Activated naive CD4-positive, alpha-beta T cell treated with anti-CD3 and anti-CD28 coated beads, Interleukin-2, amount 50 U/mL, for 24 hours (primary cell): ENCODE results near the gene PDX1.

Experiments used
- H3K27ac Mint-ChIP-seq: one replicate; pipeline ENCODE4 v1.8.0; 2021; ENCODE audit warnings: mild to moderate bottlenecking, mixed read lengths
- H3K27me3 Mint-ChIP-seq: one replicate; pipeline ENCODE4 v1.8.0; 2021; ENCODE audit warnings: mixed read lengths
- H3K36me3 Mint-ChIP-seq: one replicate; pipeline ENCODE4 v1.8.0; 2021; ENCODE audit warnings: mixed read lengths
- H3K4me1 Mint-ChIP-seq: one replicate; pipeline ENCODE4 v1.8.0; 2021; ENCODE audit warnings: mixed read lengths
- H3K4me3 Mint-ChIP-seq: one replicate; pipeline ENCODE4 v1.8.0; 2021; ENCODE audit warnings: mild to moderate bottlenecking, mixed read lengths
- H3K9me3 Mint-ChIP-seq: one replicate; pipeline ENCODE4 v1.8.0; 2021; ENCODE audit warnings: mixed read lengths

PDX1 gene

GRCh38 chr13:27929868-27930267 lies 10.1 kb downstream of the PDX1 start:
- Mint-ChIP-seq H3K27me3 (peaks cover 56% of the 10 kb centered on the region), H3K4me3 (no peak overlapping the region), H3K36me3 (no peaks in the 10 kb centered on the region), H3K9me3 (no peaks in the 10 kb centered on the region), H3K4me1 (peaks cover 18% of the 10 kb centered on the region), H3K27ac (no peak overlapping the region)

DNA sequence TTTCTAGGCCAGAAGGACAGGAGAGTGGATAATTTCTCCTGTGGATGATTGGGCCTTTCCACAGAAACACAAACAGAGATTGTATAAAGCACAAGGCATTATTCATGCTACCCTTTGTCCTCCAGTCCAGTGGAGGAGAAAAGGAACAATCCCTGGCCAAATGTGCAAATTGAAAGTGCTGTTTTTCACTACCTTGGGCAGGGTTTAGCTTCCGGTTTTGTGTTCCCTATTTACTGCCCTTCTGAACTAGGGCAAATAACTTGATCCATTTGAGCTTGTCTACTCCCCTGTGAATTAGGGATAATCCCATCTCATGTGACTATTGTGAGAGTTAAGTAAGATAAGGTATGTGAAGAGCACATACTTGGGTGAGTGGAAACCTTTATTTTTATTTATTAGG lies 13.3 kb downstream of the PDX1 start:
- Mint-ChIP-seq H3K36me3 (no peaks in the 10 kb centered on the region), H3K4me3 (no peak overlapping the region), H3K27me3 (peaks cover 37% of the 10 kb centered on the region), H3K9me3 (no peaks in the 10 kb centered on the region), H3K27ac (no peak overlapping the region), H3K4me1 (peaks cover 1% of the 10 kb centered on the region)

DNA sequence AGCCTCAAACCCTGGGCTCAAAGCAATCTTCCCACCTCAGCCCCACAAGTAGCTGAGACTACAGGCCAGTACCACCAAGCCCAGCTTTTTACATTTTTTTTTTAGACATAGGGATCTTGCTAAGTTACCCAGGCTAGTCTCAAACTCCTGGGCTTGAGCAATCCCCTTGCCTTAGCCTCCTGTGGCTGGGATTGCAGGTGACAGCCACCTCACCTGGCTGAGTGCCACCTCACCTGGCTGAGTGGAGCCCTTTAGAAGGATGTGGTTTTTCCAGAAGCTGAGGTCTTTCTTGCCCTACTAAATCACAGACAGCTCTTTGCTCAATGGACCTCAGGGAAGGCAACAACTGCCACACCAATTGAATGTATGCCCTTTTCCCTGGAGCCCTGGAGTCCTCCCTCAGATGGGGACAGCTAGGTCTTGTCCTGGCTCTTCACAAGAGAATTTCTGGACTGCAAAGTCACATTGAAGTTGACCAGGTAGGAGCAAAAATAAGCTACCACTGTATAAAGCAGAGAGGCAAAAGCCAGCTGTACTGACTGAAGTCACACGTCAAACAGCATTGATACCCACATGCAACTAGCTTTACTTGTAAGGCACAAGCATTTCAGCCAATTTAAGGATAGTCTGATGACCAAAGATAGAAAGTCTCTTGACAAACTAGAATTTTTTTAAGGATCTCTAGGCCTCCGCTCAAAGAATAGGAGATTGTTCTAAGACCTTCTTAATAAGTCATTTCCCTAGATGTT lies 14.0 kb downstream of the PDX1 start:
- Mint-ChIP-seq H3K4me1 (no peaks in the 10 kb centered on the region), H3K4me3 (no peak overlapping the region), H3K9me3 (no peaks in the 10 kb centered on the region), H3K27me3 (peaks cover 34% of the 10 kb centered on the region), H3K27ac (no peak overlapping the region), H3K36me3 (no peaks in the 10 kb centered on the region)

- H3K9me3 Mint-ChIP-seq = no peaks in the 10 kb centered on the region
- H3K4me3 Mint-ChIP-seq = no peak overlapping the region
- H3K27me3 Mint-ChIP-seq = peaks cover 16% of the 10 kb centered on the region
- H3K27ac Mint-ChIP-seq = no peak overlapping the region
- no peaks in the 10 kb centered on the region for H3K36me3 Mint-ChIP-seq
- no peaks in the 10 kb centered on the region for H3K4me1 Mint-ChIP-seq
These were observed 23.2 kb downstream of the PDX1 start for GRCh38 chr13:27942972-27943371.

GRCh38 chr13:27952876-27953675 lies 33.3 kb downstream of the PDX1 start:
- peak overlapping the region; percentile 70 for H3K4me3 Mint-ChIP-seq
- H3K9me3 Mint-ChIP-seq = peaks cover 7% of the 10 kb centered on the region
- H3K4me1 Mint-ChIP-seq = peaks cover 7% of the 10 kb centered on the region
- peaks cover 47% of the 10 kb centered on the region for H3K27me3 Mint-ChIP-seq
- H3K36me3 Mint-ChIP-seq = peaks cover 2% of the 10 kb centered on the region
- H3K27ac Mint-ChIP-seq = peak overlapping the region; percentile 41

- peaks cover 52% of the 10 kb centered on the region for H3K27me3 Mint-ChIP-seq
- peaks cover 2% of the 10 kb centered on the region for H3K36me3 Mint-ChIP-seq
- H3K4me1 Mint-ChIP-seq = peaks cover 7% of the 10 kb centered on the region
- H3K9me3 Mint-ChIP-seq = peaks cover 7% of the 10 kb centered on the region
- peak overlapping the region; percentile 82 for H3K4me3 Mint-ChIP-seq
- no peak overlapping the region for H3K27ac Mint-ChIP-seq
These were observed 34.0 kb downstream of the PDX1 start for GRCh38 chr13:27953676-27954405.

- peaks cover 7% of the 10 kb centered on the region for H3K9me3 Mint-ChIP-seq
- peaks cover 2% of the 10 kb centered on the region for H3K36me3 Mint-ChIP-seq
- H3K27ac Mint-ChIP-seq = no peak overlapping the region
- peak overlapping the region; percentile 82 for H3K4me3 Mint-ChIP-seq
- H3K4me1 Mint-ChIP-seq = peaks cover 7% of the 10 kb centered on the region
- peaks cover 56% of the 10 kb centered on the region for H3K27me3 Mint-ChIP-seq
These were observed 34.6 kb downstream of the PDX1 start for GRCh38 chr13:27954406-27954851.

DNA sequence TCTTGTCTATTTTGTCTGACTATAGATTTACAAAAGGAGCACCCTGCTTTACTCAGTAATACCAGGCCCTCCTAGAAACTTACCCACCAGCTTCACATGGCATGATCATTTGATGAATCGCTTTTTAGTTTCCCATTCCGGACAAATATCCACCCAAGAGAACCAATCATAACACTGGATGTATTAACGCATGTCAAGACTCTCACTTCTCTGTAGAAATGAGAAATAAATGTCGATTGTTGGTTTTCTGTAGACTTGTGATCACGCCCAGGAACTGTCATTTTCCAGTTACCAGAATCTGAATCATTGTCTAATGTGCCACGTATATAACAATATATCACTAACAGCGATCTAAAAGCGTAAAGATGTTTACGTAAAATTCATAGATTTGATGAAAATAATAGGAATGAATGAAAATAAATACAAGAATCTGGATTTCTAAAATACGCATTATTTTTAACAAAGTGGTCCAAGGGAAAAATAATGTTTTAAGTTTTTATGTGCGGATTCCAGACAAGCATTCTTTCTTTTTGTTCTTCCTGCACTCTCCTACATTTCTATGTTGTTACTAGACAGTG lies 35.3 kb downstream of the PDX1 start:
- Mint-ChIP-seq H3K27me3 (peaks cover 57% of the 10 kb centered on the region), H3K4me1 (peaks cover 10% of the 10 kb centered on the region), H3K4me3 (no peak overlapping the region), H3K27ac (no peak overlapping the region), H3K36me3 (no peaks in the 10 kb centered on the region), H3K9me3 (peaks cover 2% of the 10 kb centered on the region)

DNA sequence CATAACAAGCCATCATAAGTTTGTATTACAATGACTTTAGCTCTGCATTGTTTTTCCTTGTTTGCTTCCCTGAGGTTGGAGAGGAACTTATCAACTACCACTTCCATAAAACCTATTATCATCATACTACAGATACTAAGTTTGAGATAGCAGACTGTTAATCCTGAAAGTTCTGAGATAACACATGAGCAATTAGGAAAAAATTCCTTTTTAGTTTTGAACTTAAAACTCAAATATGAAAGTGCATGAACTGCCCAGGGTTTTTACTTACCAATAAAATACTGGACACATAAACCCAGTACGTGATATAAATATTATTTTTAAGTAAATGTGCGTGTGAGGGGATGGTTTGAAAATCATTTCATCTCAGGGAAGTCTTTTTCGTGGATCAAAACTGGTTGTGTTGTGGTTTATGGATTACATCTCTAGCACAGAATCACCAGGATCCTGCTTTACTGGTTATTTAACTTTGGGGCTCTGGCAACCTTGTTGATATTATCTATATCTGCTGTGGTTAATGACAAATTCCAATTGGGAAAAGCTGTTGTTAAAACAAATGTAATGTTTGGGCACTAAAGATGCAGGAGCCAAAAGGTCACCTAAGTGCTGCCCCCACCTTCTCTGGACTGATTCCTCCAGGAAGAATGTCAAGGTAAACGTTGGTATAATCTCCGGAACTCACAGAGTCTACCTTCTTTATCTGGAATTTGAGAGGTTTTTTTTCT lies 36.9 kb downstream of the PDX1 start:
- Mint-ChIP-seq H3K27me3 (peaks cover 54% of the 10 kb centered on the region), H3K36me3 (no peaks in the 10 kb centered on the region), H3K27ac (no peak overlapping the region), H3K4me1 (peaks cover 12% of the 10 kb centered on the region), H3K9me3 (no peaks in the 10 kb centered on the region), H3K4me3 (no peak overlapping the region)

GRCh38 chr13:27959976-27960361 lies 40.2 kb downstream of the PDX1 start:
- Mint-ChIP-seq H3K4me3 (no peak overlapping the region), H3K36me3 (no peaks in the 10 kb centered on the region), H3K4me1 (peaks cover 4% of the 10 kb centered on the region), H3K27ac (no peak overlapping the region), H3K27me3 (peaks cover 58% of the 10 kb centered on the region), H3K9me3 (no peaks in the 10 kb centered on the region)

GRCh38 chr13:27960362-27961226 lies 40.8 kb downstream of the PDX1 start:
- peaks cover 4% of the 10 kb centered on the region for H3K4me1 Mint-ChIP-seq
- peak overlapping the region; percentile 26 for H3K4me3 Mint-ChIP-seq
- H3K27ac Mint-ChIP-seq = no peak overlapping the region
- H3K9me3 Mint-ChIP-seq = no peaks in the 10 kb centered on the region
- H3K27me3 Mint-ChIP-seq = peaks cover 59% of the 10 kb centered on the region
- H3K36me3 Mint-ChIP-seq = no peaks in the 10 kb centered on the region

DNA sequence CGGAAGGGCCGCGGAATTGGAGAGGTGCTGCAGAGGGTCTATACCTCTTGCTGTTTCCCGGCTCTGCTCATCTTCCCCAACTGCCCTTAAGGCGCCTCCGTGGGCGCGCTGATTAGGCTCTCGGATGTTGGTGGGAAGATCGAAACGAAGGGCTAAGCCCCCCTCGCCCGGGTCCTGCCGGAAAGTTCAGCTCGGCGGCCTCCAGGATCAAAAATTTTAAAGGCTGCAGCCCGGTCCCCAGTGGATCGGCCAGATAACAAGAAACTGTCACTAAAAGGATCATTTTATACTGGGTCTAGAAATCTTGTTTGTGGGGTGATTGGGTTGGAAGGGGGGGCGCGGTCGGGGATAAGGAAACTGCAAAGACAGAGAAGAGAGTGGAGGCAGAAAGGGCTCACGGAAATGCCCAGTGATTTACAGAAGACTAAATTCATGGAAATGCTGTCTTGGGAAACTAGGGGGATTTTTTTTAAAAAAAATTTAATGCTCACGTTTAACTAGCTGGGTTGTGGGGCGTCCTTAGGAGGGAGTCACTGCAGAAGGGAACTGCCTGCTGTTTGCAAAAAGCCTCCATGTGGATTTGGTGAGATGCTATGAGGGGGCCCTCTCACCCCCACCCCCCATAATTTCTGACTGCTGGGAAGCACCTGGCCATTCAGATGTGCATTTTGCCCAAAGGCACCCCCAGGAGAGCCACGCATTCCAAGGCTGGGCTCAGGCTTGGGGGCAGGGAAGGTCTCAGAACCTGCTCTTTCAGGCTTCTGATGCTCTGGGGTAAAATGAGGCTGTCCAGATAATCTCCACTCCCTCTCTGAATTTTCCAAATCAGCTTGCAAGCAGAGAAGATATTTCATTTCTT lies 41.7 kb downstream of the PDX1 start:
- peaks cover 4% of the 10 kb centered on the region for H3K4me1 Mint-ChIP-seq
- peak overlapping the region; percentile 19 for H3K4me3 Mint-ChIP-seq
- no peak overlapping the region for H3K27ac Mint-ChIP-seq
- H3K36me3 Mint-ChIP-seq = no peaks in the 10 kb centered on the region
- no peaks in the 10 kb centered on the region for H3K9me3 Mint-ChIP-seq
- peaks cover 61% of the 10 kb centered on the region for H3K27me3 Mint-ChIP-seq

GRCh38 chr13:27962128-27962841 lies 42.5 kb downstream of the PDX1 start:
- no peaks in the 10 kb centered on the region for H3K9me3 Mint-ChIP-seq
- no peak overlapping the region for H3K4me3 Mint-ChIP-seq
- no peak overlapping the region for H3K27ac Mint-ChIP-seq
- peaks cover 7% of the 10 kb centered on the region for H3K4me1 Mint-ChIP-seq
- H3K36me3 Mint-ChIP-seq = no peaks in the 10 kb centered on the region
- peaks cover 60% of the 10 kb centered on the region for H3K27me3 Mint-ChIP-seq
